NCI-H82 (cell line): ENCODE data around the gene FBXL13.
"Not testable (repeated sequence)": the region's sequence is repeated elsewhere in the genome, so short reads cannot be mapped to it uniquely, and the experiment has no call there.

Source experiments
- DNase-seq: peaks from one replicate; lab custom pipeline; 2025; lab: John Stamatoyannopoulos, UW

FBXL13 gene

DNA sequence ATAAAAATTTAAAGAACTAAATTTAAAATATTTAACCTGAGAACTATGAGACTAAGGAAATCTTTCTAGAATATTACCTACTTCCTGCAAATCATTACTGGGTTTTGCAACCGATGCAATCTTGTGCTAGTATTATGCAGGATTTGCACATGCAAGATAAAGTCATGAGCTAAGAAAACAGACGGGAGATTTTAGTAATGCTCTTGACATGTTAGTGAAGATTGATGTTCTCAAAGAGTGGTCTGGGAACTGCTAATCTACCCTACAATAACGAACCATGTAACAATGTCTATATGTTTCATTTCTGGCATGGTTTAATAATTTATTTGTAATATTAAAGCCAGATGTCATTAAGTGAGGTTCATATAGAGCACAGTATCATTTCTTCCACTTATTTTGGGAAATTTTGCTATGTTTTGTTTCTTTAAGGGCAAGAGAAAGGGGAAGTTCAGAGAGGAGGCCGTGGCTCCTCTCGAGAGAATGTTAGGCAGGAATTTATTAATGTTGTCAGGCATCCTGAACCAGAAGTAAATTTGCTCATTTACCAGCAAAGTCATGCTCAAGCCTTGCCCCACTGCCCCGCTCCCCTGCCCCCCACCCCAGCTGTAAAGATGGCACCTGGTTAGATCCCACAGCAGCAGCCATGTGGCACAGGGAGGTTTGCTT lies 139.0 kb downstream of the FBXL13 start:
- DNase-seq: peak; percentile 44

GRCh38 chr7:102934701-102935100 lies 139.9 kb downstream of the FBXL13 start:
- no peak for DNase-seq

- no peak for DNase-seq
Observed at GRCh38 chr7:102934239-102934638, 140.4 kb downstream of the FBXL13 start.

DNA sequence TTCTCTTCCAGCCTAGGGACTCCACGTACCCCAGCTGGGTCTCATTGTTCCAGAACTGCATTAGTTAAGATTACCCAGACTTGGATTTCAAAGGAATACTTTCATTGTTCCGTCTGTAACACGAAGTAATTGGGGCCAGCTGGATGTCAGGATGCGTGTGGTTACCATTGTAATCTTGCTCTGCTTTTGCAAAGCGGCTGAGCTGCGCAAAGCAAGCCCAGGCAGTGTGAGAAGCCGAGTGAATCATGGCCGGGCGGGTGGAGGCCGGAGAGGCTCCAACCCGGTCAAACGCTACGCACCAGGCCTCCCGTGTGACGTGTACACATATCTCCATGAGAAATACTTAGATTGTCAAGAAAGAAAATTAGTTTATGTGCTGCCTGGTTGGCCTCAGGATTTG lies 140.8 kb downstream of the FBXL13 start:
- DNase-seq: no peak

- DNase-seq: no peak
Observed at GRCh38 chr7:102931757-102932156, 142.8 kb downstream of the FBXL13 start.

DNA sequence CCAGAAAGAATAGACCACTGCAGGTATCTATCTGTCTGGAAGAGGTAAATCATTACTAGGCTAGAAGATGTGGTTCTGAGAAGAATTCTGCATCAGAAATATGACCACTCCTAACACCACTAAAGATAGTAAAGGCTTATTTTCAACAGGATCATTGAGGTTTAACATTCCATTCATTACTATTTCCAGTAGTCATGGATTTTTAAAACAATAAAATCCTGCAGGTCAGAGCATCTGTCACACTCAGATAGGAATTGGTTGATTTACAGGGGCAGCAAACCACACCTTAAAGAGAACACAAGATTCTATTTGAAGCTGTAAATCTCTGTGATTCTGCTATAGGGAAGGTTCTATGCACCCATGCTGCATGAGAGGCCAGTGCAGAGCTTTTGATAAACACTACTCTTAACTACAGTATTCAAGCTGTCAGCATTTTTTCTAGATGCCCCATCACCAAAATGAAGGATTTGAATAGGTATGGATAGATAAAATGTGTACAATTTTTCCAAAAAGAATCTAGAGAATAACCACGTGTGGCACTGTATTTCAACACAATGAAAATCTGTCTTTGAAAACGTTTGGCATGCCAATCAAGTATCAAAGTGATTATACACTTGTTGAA lies 147.2 kb downstream of the FBXL13 start:
- DNase-seq: no peak

- no peak for DNase-seq
Observed at GRCh38 chr7:102926783-102927140, 147.8 kb downstream of the FBXL13 start.

GRCh38 chr7:102925976-102926782 lies 148.4 kb downstream of the FBXL13 start:
- no peak for DNase-seq

DNA sequence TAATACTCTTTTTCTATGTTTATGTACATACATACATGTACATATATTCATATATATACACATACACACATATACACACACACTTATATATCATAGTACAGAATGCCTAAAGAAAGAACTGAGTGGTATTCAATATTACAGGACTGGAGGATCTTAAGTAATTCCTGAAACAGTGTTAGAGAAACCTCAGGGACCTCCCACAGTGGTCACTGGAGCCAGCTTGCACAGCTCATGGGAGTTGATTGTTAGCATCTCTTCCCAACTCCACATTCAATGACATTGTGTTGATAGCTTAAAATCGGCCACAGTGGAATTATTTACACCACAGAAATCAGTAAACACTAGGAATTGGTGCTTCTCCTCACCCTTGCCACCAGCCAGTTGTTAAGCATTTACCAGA lies 155.8 kb downstream of the FBXL13 start:
- DNase-seq: no peak

- no peak for DNase-seq
Observed at GRCh38 chr7:102917436-102918353, 156.9 kb downstream of the FBXL13 start.

DNA sequence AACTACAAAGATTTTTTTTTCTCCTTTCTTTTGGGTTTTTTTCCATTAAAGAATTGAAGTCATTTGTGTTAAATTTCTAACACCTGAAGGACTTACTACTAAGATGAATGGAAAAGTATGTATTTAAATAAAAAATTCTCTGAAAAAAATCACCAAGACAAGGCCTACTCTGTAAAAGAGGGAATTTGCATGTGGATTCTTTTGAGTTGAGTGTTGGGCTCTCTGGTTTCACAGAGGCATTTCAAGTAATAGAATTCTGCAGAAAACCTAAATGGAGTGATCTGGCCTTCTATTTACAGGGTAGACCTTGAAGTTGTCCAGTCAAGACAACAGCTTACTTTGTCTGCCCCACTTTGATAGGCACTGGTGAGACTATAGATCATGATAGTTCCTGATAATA lies 157.7 kb downstream of the FBXL13 start:
- no peak for DNase-seq

GRCh38 chr7:102916426-102916825 lies 158.2 kb downstream of the FBXL13 start:
- no peak for DNase-seq

GRCh38 chr7:102914585-102914984 lies 160.0 kb downstream of the FBXL13 start:
- peak; percentile 86 for DNase-seq

DNA sequence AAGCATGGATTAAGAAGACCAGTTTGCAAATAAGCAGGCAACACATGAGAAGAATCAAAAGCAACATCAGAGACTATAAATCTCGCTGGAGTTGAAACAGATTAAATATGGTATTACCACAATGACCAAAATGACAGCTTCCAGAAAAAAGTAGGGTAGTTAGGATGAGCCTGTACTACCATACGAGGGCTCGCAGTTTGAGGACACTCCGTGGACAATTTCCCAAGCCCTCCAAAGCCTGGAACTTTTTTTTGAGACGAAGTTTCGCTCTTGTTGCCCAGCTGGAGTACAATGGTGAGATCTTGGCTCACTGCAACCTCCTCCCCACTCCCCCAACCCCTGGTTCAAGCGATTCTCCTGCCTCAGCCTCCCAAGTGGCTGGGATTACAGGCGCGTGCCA lies 160.8 kb downstream of the FBXL13 start:
- no peak for DNase-seq

DNA sequence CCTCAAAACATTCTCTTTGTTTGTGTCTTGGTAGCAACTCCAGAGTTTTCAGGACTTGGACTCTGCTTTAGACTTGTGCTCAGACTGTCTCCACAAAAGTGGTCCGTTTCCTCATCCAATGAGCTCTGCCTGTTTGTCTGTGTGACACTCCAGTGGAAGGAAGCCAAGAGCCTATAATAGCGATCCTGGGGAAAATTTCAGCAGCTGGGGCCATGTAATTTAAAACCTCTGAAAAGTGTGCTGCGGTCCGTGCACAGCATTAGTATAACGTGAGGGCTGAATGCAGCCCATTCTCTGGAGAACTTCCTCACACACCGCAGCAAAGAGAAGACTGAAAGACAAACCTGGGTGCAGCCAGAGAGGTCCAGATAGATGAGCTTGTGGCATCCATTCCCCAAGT lies 161.9 kb downstream of the FBXL13 start, which contains the start of gene LRRC17:
LRRC17 (plus strand) TSS at position 259 of the 400 bp plus-strand sequence. CDS start 20,914 bp downstream, outside the sequence.
- DNase-seq: peak; percentile 46

GRCh38 chr7:102908676-102909075 lies 165.9 kb downstream of the FBXL13 start:
- DNase-seq: no peak

GRCh38 chr7:102903576-102903975 lies 171.0 kb downstream of the FBXL13 start:
- DNase-seq: not testable (repeated sequence)

GRCh38 chr7:102902052-102902451 lies 172.5 kb downstream of the FBXL13 start:
- not testable (repeated sequence) for DNase-seq

DNA sequence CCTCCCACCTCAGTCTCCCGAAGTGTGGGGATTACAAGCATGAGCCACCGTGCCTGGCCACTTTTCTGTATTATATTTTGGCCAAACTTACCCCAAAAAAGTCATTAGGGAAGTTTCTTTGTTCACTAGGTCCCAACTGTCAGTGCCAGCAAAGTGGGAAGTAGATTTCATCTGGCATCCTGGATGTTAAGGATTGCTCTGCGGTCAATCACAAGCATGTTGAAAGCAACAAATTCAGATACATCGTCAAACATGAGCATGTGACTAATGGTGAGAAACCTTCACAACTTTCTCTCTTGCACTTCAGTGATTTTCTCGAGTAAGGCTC lies 176.1 kb downstream of the FBXL13 start:
- DNase-seq: no peak

DNA sequence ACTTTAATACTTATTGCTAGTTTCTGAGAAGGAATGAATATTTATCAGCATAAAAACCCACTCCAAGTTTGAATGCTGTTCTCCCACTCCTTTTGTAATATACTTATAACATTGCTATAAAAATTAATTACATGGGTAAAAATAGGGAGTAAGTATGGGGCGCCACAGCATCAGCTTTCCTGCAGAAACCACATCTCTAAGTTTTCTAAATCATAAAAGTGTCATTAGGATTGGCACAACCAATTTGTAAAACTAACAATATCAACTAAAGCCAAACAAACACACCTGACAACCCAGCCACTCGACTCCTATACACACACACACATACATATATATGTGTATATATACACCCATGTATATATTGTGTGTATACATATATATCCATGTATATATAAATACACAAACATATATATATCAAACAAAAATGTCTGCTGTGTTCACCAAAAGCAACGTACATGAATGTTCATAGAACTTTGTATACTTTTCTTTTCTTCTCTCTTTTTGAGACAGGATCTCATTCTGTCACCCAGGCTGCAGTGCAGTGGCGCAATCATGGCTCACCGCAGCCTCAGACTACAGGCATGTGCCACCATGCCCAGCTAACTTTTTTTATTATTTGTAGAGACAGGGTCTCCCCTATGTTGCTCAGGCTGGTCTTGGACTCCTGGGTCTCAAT lies 176.6 kb downstream of the FBXL13 start:
- no peak for DNase-seq

DNA sequence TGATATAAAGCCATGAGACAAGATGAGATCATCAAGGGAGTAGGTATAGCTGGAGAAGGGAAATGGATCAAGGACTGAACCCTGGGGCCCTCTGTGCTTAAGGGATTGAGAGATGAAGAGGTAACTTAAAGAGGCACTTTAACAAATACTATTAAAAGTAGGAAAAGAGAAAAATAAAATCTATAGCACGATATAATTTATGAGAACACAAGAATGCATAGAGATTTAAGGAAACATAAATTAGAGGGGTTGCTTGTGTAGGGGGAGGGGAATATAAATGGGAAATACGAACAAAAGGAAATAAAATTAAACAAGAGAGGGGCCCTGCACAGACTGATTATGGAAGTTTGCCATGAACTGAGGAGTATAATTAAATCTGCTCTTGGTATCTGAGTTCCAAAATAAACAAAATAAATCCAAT lies 177.4 kb downstream of the FBXL13 start:
- DNase-seq: no peak
